ENCODE measurements around the gene ZNF678. TPM values are rescaled to one million over a fixed set of nuclear protein-coding genes. Genes with fewer than 3 reads are reported as not detected.

ZNF678 gene
- 3.5 and 5.8 TPM in 2 replicates for total RNA-seq (2012; rRNA removed)

- Histone ChIP-seq H3K4me2 (ENCODE audit: low read length) (peak within 1 kb of the TSS; percentile 78), H3K4me3 (ENCODE audit: low read length) (peak within 1 kb of the TSS; percentile 90), H3K36me3 (ENCODE audit: insufficient read depth, low read length) (no peaks in the 10 kb centered on the region), H3K9ac (ENCODE audit: low read depth, low read length) (peak within 1 kb of the TSS; percentile 94), H3K27me3 (ENCODE audit: control insufficient read depth, insufficient read depth, low read length) (no peaks in the 10 kb centered on the region), H3K9me3 (replicated peaks; ENCODE audit: low read length) (no peaks in the 10 kb centered on the region), H3K4me1 (ENCODE audit: control insufficient read depth, insufficient read depth, low read length) (no peaks in the 10 kb centered on the region)
These were observed at the start of gene ZNF678 for GRCh38 chr1:227563324-227564201. TSS of gene ZNF678 (plus strand) at chr1:227563556. CDS start at chr1:227650992, 87,436 bp downstream.

GRCh38 chr1:227518876-227519275, 44.5 kb upstream of the ZNF678 start:
- H3K4me3 ChIP-seq (ENCODE audit: low read length), result no peak overlapping the region
- H3K4me2 ChIP-seq (ENCODE audit: low read length), result no peak overlapping the region
- H3K36me3 ChIP-seq (ENCODE audit: insufficient read depth, low read length), result no peaks in the 10 kb centered on the region
- no peak overlapping the region for H3K9ac ChIP-seq (ENCODE audit: low read depth, low read length)
- no peaks in the 10 kb centered on the region for H3K27me3 ChIP-seq (ENCODE audit: control insufficient read depth, insufficient read depth, low read length)
- H3K9me3 ChIP-seq (replicated peaks; ENCODE audit: low read length), result peaks cover 3% of the 10 kb centered on the region
- H3K4me1 ChIP-seq (ENCODE audit: control insufficient read depth, insufficient read depth, low read length), result no peaks in the 10 kb centered on the region

GRCh38 chr1:227521782-227522181, 41.6 kb upstream of the ZNF678 start:
- Histone ChIP-seq H3K4me3 (ENCODE audit: low read length) (no peak overlapping the region), H3K9me3 (replicated peaks; ENCODE audit: low read length) (peaks cover 3% of the 10 kb centered on the region)

GRCh38 chr1:227526524-227526923, 36.8 kb upstream of the ZNF678 start:
- Histone ChIP-seq H3K4me3 (ENCODE audit: low read length) (no peak overlapping the region), H3K4me2 (ENCODE audit: low read length) (no peak overlapping the region), H3K9me3 (replicated peaks; ENCODE audit: low read length) (peaks cover 10% of the 10 kb centered on the region), H3K9ac (ENCODE audit: low read depth, low read length) (no peak overlapping the region), H3K27me3 (ENCODE audit: control insufficient read depth, insufficient read depth, low read length) (no peaks in the 10 kb centered on the region), H3K4me1 (ENCODE audit: control insufficient read depth, insufficient read depth, low read length) (no peaks in the 10 kb centered on the region), H3K36me3 (ENCODE audit: insufficient read depth, low read length) (no peaks in the 10 kb centered on the region)

More at GRCh38 chr1:227521782-227522181, 41.6 kb upstream of the ZNF678 start:
- H3K4me2 ChIP-seq (ENCODE audit: low read length), result no peak overlapping the region
- H3K9ac ChIP-seq (ENCODE audit: low read depth, low read length), result no peak overlapping the region
- H3K4me1 ChIP-seq (ENCODE audit: control insufficient read depth, insufficient read depth, low read length), result no peaks in the 10 kb centered on the region
- H3K27me3 ChIP-seq (ENCODE audit: control insufficient read depth, insufficient read depth, low read length), result no peaks in the 10 kb centered on the region
- no peaks in the 10 kb centered on the region for H3K36me3 ChIP-seq (ENCODE audit: insufficient read depth, low read length)

- Histone ChIP-seq H3K27me3 (ENCODE audit: control insufficient read depth, insufficient read depth, low read length) (no peaks in the 10 kb centered on the region), H3K4me2 (ENCODE audit: low read length) (no peak overlapping the region), H3K36me3 (ENCODE audit: insufficient read depth, low read length) (no peaks in the 10 kb centered on the region), H3K9ac (ENCODE audit: low read depth, low read length) (no peak overlapping the region), H3K9me3 (replicated peaks; ENCODE audit: low read length) (peaks cover 9% of the 10 kb centered on the region), H3K4me1 (ENCODE audit: control insufficient read depth, insufficient read depth, low read length) (no peaks in the 10 kb centered on the region), H3K4me3 (ENCODE audit: low read length) (no peak overlapping the region)
These were observed 31.2 kb upstream of the ZNF678 start for GRCh38 chr1:227532019-227532619.

- H3K4me2 ChIP-seq (ENCODE audit: low read length), result no peak overlapping the region
- no peak overlapping the region for H3K9ac ChIP-seq (ENCODE audit: low read depth, low read length)
- no peaks in the 10 kb centered on the region for H3K36me3 ChIP-seq (ENCODE audit: insufficient read depth, low read length)
- no peaks in the 10 kb centered on the region for H3K27me3 ChIP-seq (ENCODE audit: control insufficient read depth, insufficient read depth, low read length)
- no peaks in the 10 kb centered on the region for H3K9me3 ChIP-seq (replicated peaks; ENCODE audit: low read length)
- peaks cover 11% of the 10 kb centered on the region for H3K4me1 ChIP-seq (ENCODE audit: control insufficient read depth, insufficient read depth, low read length)
- H3K4me3 ChIP-seq (ENCODE audit: low read length), result no peak overlapping the region
These were observed 22.9 kb upstream of the ZNF678 start for GRCh38 chr1:227540170-227541098.

GRCh38 chr1:227541129-227541528, 22.2 kb upstream of the ZNF678 start:
- Histone ChIP-seq H3K9ac (ENCODE audit: low read depth, low read length) (no peak overlapping the region), H3K9me3 (replicated peaks; ENCODE audit: low read length) (no peaks in the 10 kb centered on the region), H3K4me3 (ENCODE audit: low read length) (no peak overlapping the region), H3K27me3 (ENCODE audit: control insufficient read depth, insufficient read depth, low read length) (no peaks in the 10 kb centered on the region), H3K4me2 (ENCODE audit: low read length) (no peak overlapping the region), H3K4me1 (ENCODE audit: control insufficient read depth, insufficient read depth, low read length) (peaks cover 11% of the 10 kb centered on the region), H3K36me3 (ENCODE audit: insufficient read depth, low read length) (no peaks in the 10 kb centered on the region)

GRCh38 chr1:227541796-227542152, 21.6 kb upstream of the ZNF678 start:
- Histone ChIP-seq H3K4me3 (ENCODE audit: low read length) (peak overlapping the region; percentile 86), H3K4me2 (ENCODE audit: low read length) (peak overlapping the region; percentile 98), H3K9me3 (replicated peaks; ENCODE audit: low read length) (no peaks in the 10 kb centered on the region), H3K27me3 (ENCODE audit: control insufficient read depth, insufficient read depth, low read length) (no peaks in the 10 kb centered on the region), H3K9ac (ENCODE audit: low read depth, low read length) (peak overlapping the region; percentile 81), H3K36me3 (ENCODE audit: insufficient read depth, low read length) (no peaks in the 10 kb centered on the region), H3K4me1 (ENCODE audit: control insufficient read depth, insufficient read depth, low read length) (peaks cover 11% of the 10 kb centered on the region)

GRCh38 chr1:227542153-227543120, 20.9 kb upstream of the ZNF678 start:
- Histone ChIP-seq H3K9me3 (replicated peaks; ENCODE audit: low read length) (no peaks in the 10 kb centered on the region), H3K4me3 (ENCODE audit: low read length) (peak overlapping the region; percentile 86), H3K36me3 (ENCODE audit: insufficient read depth, low read length) (no peaks in the 10 kb centered on the region), H3K4me2 (ENCODE audit: low read length) (peak overlapping the region; percentile 98), H3K9ac (ENCODE audit: low read depth, low read length) (peak overlapping the region; percentile 81), H3K4me1 (ENCODE audit: control insufficient read depth, insufficient read depth, low read length) (peaks cover 11% of the 10 kb centered on the region), H3K27me3 (ENCODE audit: control insufficient read depth, insufficient read depth, low read length) (no peaks in the 10 kb centered on the region)

- Histone ChIP-seq H3K9ac (ENCODE audit: low read depth, low read length) (peak overlapping the region; percentile 81), H3K36me3 (ENCODE audit: insufficient read depth, low read length) (no peaks in the 10 kb centered on the region), H3K4me1 (ENCODE audit: control insufficient read depth, insufficient read depth, low read length) (peaks cover 11% of the 10 kb centered on the region)
These were observed 19.9 kb upstream of the ZNF678 start for GRCh38 chr1:227543283-227544066.

More at GRCh38 chr1:227543283-227544066, 19.9 kb upstream of the ZNF678 start:
- Histone ChIP-seq H3K4me2 (ENCODE audit: low read length) (peak overlapping the region; percentile 98), H3K4me3 (ENCODE audit: low read length) (no peak overlapping the region), H3K9me3 (replicated peaks; ENCODE audit: low read length) (no peaks in the 10 kb centered on the region), H3K27me3 (ENCODE audit: control insufficient read depth, insufficient read depth, low read length) (no peaks in the 10 kb centered on the region)

All from skeletal muscle satellite cell (primary cell).